ENCODE results near the gene ECI1.

ECI1 gene

GRCh38 chr16:2233872-2234812 is 17.2 kb downstream of the ECI1 start:
- no peak for DNase-seq (ENCODE audit: low read depth in 2 of 2, low spot score in 1 of 2)

GRCh38 chr16:2233046-2233775 is 18.2 kb downstream of the ECI1 start:
- DNase-seq (ENCODE audit: low read depth in 2 of 2, low spot score in 1 of 2), result no peak

GRCh38 chr16:2232094-2232990 is 19.0 kb downstream of the ECI1 start:
- no peak for DNase-seq (ENCODE audit: low read depth in 2 of 2, low spot score in 1 of 2)

- no peak for DNase-seq (ENCODE audit: low read depth in 2 of 2, low spot score in 1 of 2)
Observed at GRCh38 chr16:2231016-2231931, 20.1 kb downstream of the ECI1 start.

- DNase-seq (ENCODE audit: low read depth in 2 of 2, low spot score in 1 of 2), result no peak
Observed at GRCh38 chr16:2230376-2230775, 21.0 kb downstream of the ECI1 start.

- no peak for DNase-seq (ENCODE audit: low read depth in 2 of 2, low spot score in 1 of 2)
Observed at GRCh38 chr16:2229632-2230250, 21.6 kb downstream of the ECI1 start.

- DNase-seq (ENCODE audit: low read depth in 2 of 2, low spot score in 1 of 2), result no peak
Observed at GRCh38 chr16:2229091-2229490, 22.3 kb downstream of the ECI1 start.

- DNase-seq (ENCODE audit: low read depth in 2 of 2, low spot score in 1 of 2), result no peak
Observed at GRCh38 chr16:2228161-2228824, 23.1 kb downstream of the ECI1 start.

- DNase-seq (ENCODE audit: low read depth in 2 of 2, low spot score in 1 of 2), result no peak
Observed at GRCh38 chr16:2226918-2227317, 24.5 kb downstream of the ECI1 start.

- no peak for DNase-seq (ENCODE audit: low read depth in 2 of 2, low spot score in 1 of 2)
Observed at GRCh38 chr16:2226245-2226793, 25.1 kb downstream of the ECI1 start.

GRCh38 chr16:2223942-2224486 is 27.4 kb downstream of the ECI1 start:
- no peak for DNase-seq (ENCODE audit: low read depth in 2 of 2, low spot score in 1 of 2)

GRCh38 chr16:2223221-2223941 is 28.0 kb downstream of the ECI1 start, which contains the start of gene E4F1:
TSS of gene E4F1 (plus strand) at chr16:2223591. CDS start at chr16:2223614, 23 bp downstream.
- peak; percentile 95 to 99 for DNase-seq (ENCODE audit: low read depth in 2 of 2, low spot score in 1 of 2)

- DNase-seq (ENCODE audit: low read depth in 2 of 2, low spot score in 1 of 2), result no peak
Observed at GRCh38 chr16:2216330-2216729, 35.1 kb downstream of the ECI1 start.

GRCh38 chr16:2214719-2214968 is 36.7 kb downstream of the ECI1 start, which contains the start of gene PGP:
TSS of gene PGP (minus strand) at chr16:2214840. CDS start at chr16:2214777, 63 bp downstream.
- DNase-seq (ENCODE audit: low read depth in 2 of 2, low spot score in 1 of 2), result no peak

GRCh38 chr16:2213817-2214718 is 37.3 kb downstream of the ECI1 start:
- DNase-seq (ENCODE audit: low read depth in 2 of 2, low spot score in 1 of 2), result no peak

- DNase-seq (ENCODE audit: low read depth in 2 of 2, low spot score in 1 of 2), result no peak
Observed at GRCh38 chr16:2212362-2213324, 38.7 kb downstream of the ECI1 start.
